Measurements from ENCODE around the gene ENTPD2.
A peak's percentile ranks its signal among the peaks of the same experiment; 100 is the strongest.

Gene ENTPD2

DNA sequence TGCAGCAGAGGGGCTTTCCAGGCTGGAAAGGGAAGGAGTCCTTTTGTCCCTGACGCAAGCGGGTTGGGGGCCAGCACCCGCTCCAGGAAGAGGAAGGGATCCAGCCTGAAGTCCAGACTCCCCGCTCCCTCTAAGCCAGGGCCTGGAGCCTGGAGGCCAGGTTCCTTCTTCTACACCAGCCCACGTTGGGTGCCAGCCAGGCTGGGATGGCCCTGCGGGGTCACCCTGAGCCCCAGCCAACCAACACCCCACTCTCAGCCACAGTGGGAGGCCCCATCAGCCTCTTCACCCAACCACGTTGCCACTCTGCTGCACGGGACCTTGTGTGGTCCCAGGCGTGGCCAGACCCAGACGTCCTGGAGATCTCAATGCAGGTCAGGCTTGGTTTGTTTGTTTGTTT, 21.0 kb downstream of the ENTPD2 start:
- H3K27ac ChIP-seq, result peak overlapping the region; percentile 25
- DNase-seq (ENCODE audit: low spot score), result no peak
- CTCF ChIA-PET, result no interaction called here
- no peak for TF ChIP-seq CTCF (conservative IDR thresholded peaks at IDR 0.05; ENCODE audit: low read depth)
- POLR2A ChIA-PET (ENCODE audit: low non-redundant PET), result no interaction called here

- no peak for TF ChIP-seq CTCF (conservative IDR thresholded peaks at IDR 0.05; ENCODE audit: low read depth)
- DNase-seq (ENCODE audit: low spot score), result no peak
- H3K27ac ChIP-seq, result peak within 1 kb of the TSS; percentile 25
- POLR2A ChIA-PET (ENCODE audit: low non-redundant PET), result no interaction called here
- CTCF ChIA-PET, result interaction anchor here (0.7 kb wide), 1 partner anchor 655 kb away, joined by 3 read pairs; no protein-coding TSS in a partner anchor
Observed at GRCh38 chr9:137031904-137032640, 21.8 kb downstream of the ENTPD2 start, which contains the start of gene FUT7. TSS of gene FUT7 (minus strand) at chr9:137032088. CDS start at chr9:137031991, 97 bp downstream.

- no peak for DNase-seq (ENCODE audit: low spot score)
- ChIA-PET POLR2A (ENCODE audit: low non-redundant PET) (no interaction called here), CTCF (interaction anchor here (0.6 to 3.1 kb wide), 18 partner anchors 9 to 273 kb away, joined by 3 to 26 read pairs (median 6); partner anchors contain the start of genes AJM1, LCN8, NPDC1 and RNF224)
- H3K27ac ChIP-seq, result 0 out of 2 replicates have a peak overlapping the region, but pooled peaks have one; percentile 81
- TF ChIP-seq CTCF (conservative IDR thresholded peaks at IDR 0.05; ENCODE audit: low read depth), result no peak
Observed at GRCh38 chr9:137030538-137031527, 23.0 kb downstream of the ENTPD2 start.

DNA sequence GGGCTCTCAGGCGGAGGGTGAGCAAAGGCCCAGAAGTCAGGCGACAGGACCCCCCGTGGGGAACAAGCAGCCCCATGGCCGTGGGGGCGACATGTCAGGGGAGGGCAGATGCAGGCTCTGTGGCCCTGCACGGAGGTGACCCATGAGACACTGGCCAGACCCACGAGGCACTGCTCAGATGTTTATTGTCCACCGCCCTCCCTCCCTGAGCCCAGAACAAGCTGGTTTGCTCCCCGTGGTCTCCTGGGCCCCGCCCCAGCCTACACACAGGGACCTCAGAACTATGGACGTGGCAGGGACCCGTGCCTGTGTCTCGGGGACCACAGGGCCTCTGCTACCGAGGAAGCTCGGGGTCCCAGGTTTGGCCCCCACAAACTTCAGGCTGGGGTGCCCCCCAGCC, 23.9 kb downstream of the ENTPD2 start:
- TF ChIP-seq CTCF (conservative IDR thresholded peaks at IDR 0.05; ENCODE audit: low read depth), result no peak
- H3K27ac ChIP-seq, result peak overlapping the region; percentile 81
- ChIA-PET CTCF (interaction anchor here (0.5 to 3.2 kb wide), 44 partner anchors 10 to 272 kb away, joined by 3 to 26 read pairs (median 4); partner anchors contain the start of genes AJM1, CLIC3, LCN8 and NPDC1), POLR2A (ENCODE audit: low non-redundant PET) (no interaction called here)
- DNase-seq (ENCODE audit: low spot score), result no peak

GRCh38 chr9:137029058-137029936, 24.6 kb downstream of the ENTPD2 start:
- TF ChIP-seq CTCF (conservative IDR thresholded peaks at IDR 0.05; ENCODE audit: low read depth), result peak; percentile 99
- ChIA-PET POLR2A (ENCODE audit: low non-redundant PET) (interaction anchor here (0.5 kb wide), 2 partner anchors 9 to 145 kb away, joined by 3 read pairs; no protein-coding TSS in a partner anchor), CTCF (interaction anchor here (0.5 to 4.7 kb wide), 62 partner anchors 7 to 620 kb away, joined by 3 to 44 read pairs (median 4); partner anchors contain the start of genes AJM1, CLIC3, ENTPD8 and FBXW5)
- peak; percentile 78 for DNase-seq (ENCODE audit: low spot score)
- peak overlapping the region; percentile 81 for H3K27ac ChIP-seq
